ENCODE results near the gene GRM8. TPM values are rescaled to one million over a fixed set of nuclear protein-coding genes. Genes with fewer than 3 reads are reported as not detected.
A peak's percentile ranks its signal among the peaks of the same experiment; 100 is the strongest.

GRM8 gene
- total and polyA plus RNA-seq, 9 donors = 0.18 to 0.75 (median 0.26) TPM; not detected in 1

- Histone ChIP-seq H3K4me1 (ENCODE audit: control insufficient read depth, insufficient read depth, low read length) (no peaks in the 10 kb centered on the region), H3K36me3 (ENCODE audit: control insufficient read depth, insufficient read depth, low read length) (no peaks in the 10 kb centered on the region), H3K4me3 (ENCODE audit: low read length) (no peak overlapping the region), H3K27me3 (ENCODE audit: control insufficient read depth, insufficient read depth, low read length) (no peaks in the 10 kb centered on the region), H3K9me3 (replicated peaks; ENCODE audit: control insufficient read depth, low read depth, low read length) (no peaks in the 10 kb centered on the region), H3K27ac (ENCODE audit: low read length) (no peak overlapping the region)
- no CpG with 5 or more reads among the region's 2 CpGs for WGBS (ENCODE audit: insufficient coverage)
- no peak for DNase-seq
Measured at GRCh38 chr7:126804604-126805003, 448.1 kb downstream of the GRM8 start.

- H3K4me3 ChIP-seq (ENCODE audit: low read length) = no peak overlapping the region
- H3K9me3 ChIP-seq (replicated peaks; ENCODE audit: control insufficient read depth, low read depth, low read length) = no peaks in the 10 kb centered on the region
- no peaks in the 10 kb centered on the region for H3K36me3 ChIP-seq (ENCODE audit: control insufficient read depth, insufficient read depth, low read length)
- H3K27me3 ChIP-seq (ENCODE audit: control insufficient read depth, insufficient read depth, low read length) = no peaks in the 10 kb centered on the region
- H3K27ac ChIP-seq (ENCODE audit: low read length) = no peak overlapping the region
- WGBS (ENCODE audit: insufficient coverage) = 59% methylated on average over 2 of the region's 2 CpGs
- DNase-seq = no peak
- H3K4me1 ChIP-seq (ENCODE audit: control insufficient read depth, insufficient read depth, low read length) = no peaks in the 10 kb centered on the region
Measured at GRCh38 chr7:126803990-126804389, 448.8 kb downstream of the GRM8 start.

GRCh38 chr7:126803060-126803665 lies 449.6 kb downstream of the GRM8 start:
- H3K27ac ChIP-seq (ENCODE audit: low read length) = no peak overlapping the region
- H3K36me3 ChIP-seq (ENCODE audit: control insufficient read depth, insufficient read depth, low read length) = no peaks in the 10 kb centered on the region
- no peak overlapping the region for H3K4me3 ChIP-seq (ENCODE audit: low read length)
- H3K9me3 ChIP-seq (replicated peaks; ENCODE audit: control insufficient read depth, low read depth, low read length) = no peaks in the 10 kb centered on the region
- DNase-seq = peak; percentile 27
- no peaks in the 10 kb centered on the region for H3K4me1 ChIP-seq (ENCODE audit: control insufficient read depth, insufficient read depth, low read length)
- H3K27me3 ChIP-seq (ENCODE audit: control insufficient read depth, insufficient read depth, low read length) = no peaks in the 10 kb centered on the region
- WGBS (ENCODE audit: insufficient coverage) = no CpG with 5 or more reads among the region's 3 CpGs

- no peaks in the 10 kb centered on the region for H3K4me1 ChIP-seq (ENCODE audit: control insufficient read depth, insufficient read depth, low read length)
- no CpG with 5 or more reads among the region's 3 CpGs for WGBS (ENCODE audit: insufficient coverage)
- H3K27ac ChIP-seq (ENCODE audit: low read length) = no peak overlapping the region
- no peaks in the 10 kb centered on the region for H3K27me3 ChIP-seq (ENCODE audit: control insufficient read depth, insufficient read depth, low read length)
- DNase-seq = no peak
- H3K9me3 ChIP-seq (replicated peaks; ENCODE audit: control insufficient read depth, low read depth, low read length) = no peaks in the 10 kb centered on the region
- no peaks in the 10 kb centered on the region for H3K36me3 ChIP-seq (ENCODE audit: control insufficient read depth, insufficient read depth, low read length)
- H3K4me3 ChIP-seq (ENCODE audit: low read length) = no peak overlapping the region
Measured at GRCh38 chr7:126801733-126802132, 451.0 kb downstream of the GRM8 start.

GRCh38 chr7:126799541-126799940 lies 453.2 kb downstream of the GRM8 start:
- H3K27ac ChIP-seq (ENCODE audit: low read length) = no peak overlapping the region
- H3K4me1 ChIP-seq (ENCODE audit: control insufficient read depth, insufficient read depth, low read length) = no peaks in the 10 kb centered on the region
- H3K27me3 ChIP-seq (ENCODE audit: control insufficient read depth, insufficient read depth, low read length) = no peaks in the 10 kb centered on the region
- no peaks in the 10 kb centered on the region for H3K36me3 ChIP-seq (ENCODE audit: control insufficient read depth, insufficient read depth, low read length)
- no peaks in the 10 kb centered on the region for H3K9me3 ChIP-seq (replicated peaks; ENCODE audit: control insufficient read depth, low read depth, low read length)
- DNase-seq = no peak
- no peak overlapping the region for H3K4me3 ChIP-seq (ENCODE audit: low read length)
- no CpG with 5 or more reads among the region's 1 CpG for WGBS (ENCODE audit: insufficient coverage)

- H3K9me3 ChIP-seq (replicated peaks; ENCODE audit: control insufficient read depth, low read depth, low read length) = no peaks in the 10 kb centered on the region
- no peaks in the 10 kb centered on the region for H3K36me3 ChIP-seq (ENCODE audit: control insufficient read depth, insufficient read depth, low read length)
- H3K4me3 ChIP-seq (ENCODE audit: low read length) = no peak overlapping the region
- DNase-seq = no peak
- H3K4me1 ChIP-seq (ENCODE audit: control insufficient read depth, insufficient read depth, low read length) = no peaks in the 10 kb centered on the region
- WGBS (ENCODE audit: insufficient coverage) = 43% methylated on average over 1 of the region's 3 CpGs
- no peaks in the 10 kb centered on the region for H3K27me3 ChIP-seq (ENCODE audit: control insufficient read depth, insufficient read depth, low read length)
- no peak overlapping the region for H3K27ac ChIP-seq (ENCODE audit: low read length)
Measured at GRCh38 chr7:126792521-126792920, 460.2 kb downstream of the GRM8 start.

GRCh38 chr7:126791306-126791705 lies 461.4 kb downstream of the GRM8 start:
- Histone ChIP-seq H3K4me1 (ENCODE audit: control insufficient read depth, insufficient read depth, low read length) (no peaks in the 10 kb centered on the region), H3K27me3 (ENCODE audit: control insufficient read depth, insufficient read depth, low read length) (no peaks in the 10 kb centered on the region), H3K9me3 (replicated peaks; ENCODE audit: control insufficient read depth, low read depth, low read length) (no peaks in the 10 kb centered on the region), H3K4me3 (ENCODE audit: low read length) (no peak overlapping the region), H3K36me3 (ENCODE audit: control insufficient read depth, insufficient read depth, low read length) (no peaks in the 10 kb centered on the region), H3K27ac (ENCODE audit: low read length) (no peak overlapping the region)
- DNase-seq = no peak

GRCh38 chr7:126790763-126791162 lies 462.0 kb downstream of the GRM8 start:
- H3K36me3 ChIP-seq (ENCODE audit: control insufficient read depth, insufficient read depth, low read length) = no peaks in the 10 kb centered on the region
- H3K9me3 ChIP-seq (replicated peaks; ENCODE audit: control insufficient read depth, low read depth, low read length) = no peaks in the 10 kb centered on the region
- no peak overlapping the region for H3K4me3 ChIP-seq (ENCODE audit: low read length)
- H3K27ac ChIP-seq (ENCODE audit: low read length) = no peak overlapping the region
- no peak for DNase-seq
- H3K4me1 ChIP-seq (ENCODE audit: control insufficient read depth, insufficient read depth, low read length) = no peaks in the 10 kb centered on the region
- 85% methylated on average over 3 of the region's 4 CpGs for WGBS (ENCODE audit: insufficient coverage)
- H3K27me3 ChIP-seq (ENCODE audit: control insufficient read depth, insufficient read depth, low read length) = no peaks in the 10 kb centered on the region

GRCh38 chr7:126783613-126784012 lies 469.1 kb downstream of the GRM8 start:
- no peaks in the 10 kb centered on the region for H3K9me3 ChIP-seq (replicated peaks; ENCODE audit: control insufficient read depth, low read depth, low read length)
- no peak for DNase-seq
- H3K4me3 ChIP-seq (ENCODE audit: low read length) = no peak overlapping the region
- no peaks in the 10 kb centered on the region for H3K27me3 ChIP-seq (ENCODE audit: control insufficient read depth, insufficient read depth, low read length)
- H3K4me1 ChIP-seq (ENCODE audit: control insufficient read depth, insufficient read depth, low read length) = no peaks in the 10 kb centered on the region
- no peaks in the 10 kb centered on the region for H3K36me3 ChIP-seq (ENCODE audit: control insufficient read depth, insufficient read depth, low read length)
- no peak overlapping the region for H3K27ac ChIP-seq (ENCODE audit: low read length)

GRCh38 chr7:126780993-126781392 lies 471.7 kb downstream of the GRM8 start:
- no CpG with 5 or more reads among the region's 2 CpGs for WGBS (ENCODE audit: insufficient coverage)

GRCh38 chr7:126778101-126778500 lies 474.6 kb downstream of the GRM8 start:
- WGBS (ENCODE audit: insufficient coverage) = no CpG with 5 or more reads among the region's 1 CpG

More at GRCh38 chr7:126780993-126781392, 471.7 kb downstream of the GRM8 start:
- H3K4me3 ChIP-seq (ENCODE audit: low read length) = no peak overlapping the region
- no peaks in the 10 kb centered on the region for H3K4me1 ChIP-seq (ENCODE audit: control insufficient read depth, insufficient read depth, low read length)
- DNase-seq = no peak
- H3K27ac ChIP-seq (ENCODE audit: low read length) = no peak overlapping the region
- no peaks in the 10 kb centered on the region for H3K36me3 ChIP-seq (ENCODE audit: control insufficient read depth, insufficient read depth, low read length)
- H3K9me3 ChIP-seq (replicated peaks; ENCODE audit: control insufficient read depth, low read depth, low read length) = no peaks in the 10 kb centered on the region
- no peaks in the 10 kb centered on the region for H3K27me3 ChIP-seq (ENCODE audit: control insufficient read depth, insufficient read depth, low read length)

More at GRCh38 chr7:126778101-126778500, 474.6 kb downstream of the GRM8 start:
- DNase-seq = no peak
- no peaks in the 10 kb centered on the region for H3K4me1 ChIP-seq (ENCODE audit: control insufficient read depth, insufficient read depth, low read length)
- H3K36me3 ChIP-seq (ENCODE audit: control insufficient read depth, insufficient read depth, low read length) = no peaks in the 10 kb centered on the region
- H3K9me3 ChIP-seq (replicated peaks; ENCODE audit: control insufficient read depth, low read depth, low read length) = no peaks in the 10 kb centered on the region
- no peaks in the 10 kb centered on the region for H3K27me3 ChIP-seq (ENCODE audit: control insufficient read depth, insufficient read depth, low read length)
- H3K27ac ChIP-seq (ENCODE audit: low read length) = no peak overlapping the region
- H3K4me3 ChIP-seq (ENCODE audit: low read length) = no peak overlapping the region

Data from muscle of leg (tissue), 11 donors.